Right atrium auricular region (tissue), 2 donors: ENCODE data around the gene POLR3K. TPM values are rescaled to one million over a fixed set of nuclear protein-coding genes. Genes with fewer than 3 reads are reported as not detected.

Experiments
- DNase-seq: peaks from one replicate; pipeline ENCODE4 v3.0.0-alpha.2; 2019; ENCODE audit warnings: low spot score
- H3K27ac ChIP-seq, 2 donors: fragments of 200-600 bp; sonication (generic); 1 replicate in 1 of 2; 2 replicates in 1 of 2; pipeline ENCODE4 v1.5.1; 2016 to 2019
- H3K27me3 ChIP-seq, 2 donors: fragments of 200-600 bp; sonication (generic); one replicate each; pipeline versions ENCODE4 v1.5.1 to v1.6.0; 2017 to 2019
- H3K36me3 ChIP-seq: fragments of 200-600 bp; sonication (generic); one replicate; pipeline ENCODE4 v1.5.1; 2016
- H3K4me1 ChIP-seq, 2 donors: fragments of 200-600 bp; sonication (generic); one replicate each; pipeline versions ENCODE4 v1.5.1 to v1.6.0; 2017 to 2019
- H3K4me3 ChIP-seq, 2 donors: fragments of 200-600 bp; sonication (generic); 1 replicate in 1 of 2; 2 replicates in 1 of 2; pipeline ENCODE4 v1.5.1; 2017 to 2019; ENCODE audit warnings: mild to moderate bottlenecking in 1 of 2, moderate library complexity in 1 of 2
- H3K9me3 ChIP-seq, 2 donors: fragments of 200-600 bp; sonication (generic); one replicate each; pipeline ENCODE4 v1.5.1; 2019
- CTCF ChIP-seq, 2 donors: fragments of 200-600 bp; sonication (generic); IDR thresholded peaks; one replicate each; pipeline ENCODE4 v1.5.1; 2019; ENCODE audit warnings: antibody characterized with exemption in 2 of 2
- total RNA-seq, 2 donors: library from RNA; depleted of rRNA; stranded (reverse); fragments of >200 nt; gene quantifications; one replicate each; pipeline ENCODE4 v1.1.0, GENCODE V29; 2016

POLR3K gene
- total RNA-seq = 1 to 10 TPM; 4.0 TPM

- Histone ChIP-seq H3K27ac (peak within 1 kb of the TSS; percentile 75 to 81), H3K4me1 (peaks cover 0 to 16% of the 10 kb centered on the region in 2 donors), H3K9me3 (no peaks in the 10 kb centered on the region), H3K27me3 (no peaks in the 10 kb centered on the region), H3K36me3 (peaks cover 32% of the 10 kb centered on the region), H3K4me3 (peak within 1 kb of the TSS; percentile 57 to 74)
- no peak for TF ChIP-seq CTCF (IDR thresholded peaks at IDR 0.05)
- DNase-seq = peak; percentile 99
Observed at GRCh38 chr16:53346-54236, at the start of gene POLR3K, which contains the start of gene SNRNP25. TSS of gene POLR3K (minus strand) at chr16:53608. CDS start at chr16:53586, 22 bp downstream. TSS of gene SNRNP25 (plus strand) at chr16:53828. CDS start at chr16:54017, 189 bp downstream.

- H3K36me3 ChIP-seq = peaks cover 17% of the 10 kb centered on the region
- H3K27ac ChIP-seq = peak overlapping the region; percentile 72 to 77
- peaks cover 2 to 36% of the 10 kb centered on the region in 2 donors for H3K4me1 ChIP-seq
- H3K9me3 ChIP-seq = no peaks in the 10 kb centered on the region
- H3K27me3 ChIP-seq = no peaks in the 10 kb centered on the region
- no peak for TF ChIP-seq CTCF (IDR thresholded peaks at IDR 0.05)
- no peak overlapping the region for H3K4me3 ChIP-seq
- DNase-seq = peak; percentile 82
Observed at GRCh38 chr16:102060-102855, 48.9 kb upstream of the POLR3K start.

GRCh38 chr16:101586-101985 lies 48.2 kb upstream of the POLR3K start:
- Histone ChIP-seq H3K27ac (peak overlapping the region; percentile 72 to 77), H3K36me3 (peaks cover 17% of the 10 kb centered on the region), H3K9me3 (no peaks in the 10 kb centered on the region), H3K27me3 (no peaks in the 10 kb centered on the region), H3K4me1 (peaks cover 0 to 38% of the 10 kb centered on the region in 2 donors), H3K4me3 (no peak overlapping the region)
- DNase-seq = no peak
- no peak for TF ChIP-seq CTCF (IDR thresholded peaks at IDR 0.05)

GRCh38 chr16:100989-101388 lies 47.6 kb upstream of the POLR3K start:
- no peaks in the 10 kb centered on the region for H3K27me3 ChIP-seq
- no peaks in the 10 kb centered on the region for H3K9me3 ChIP-seq
- DNase-seq = no peak
- H3K36me3 ChIP-seq = peaks cover 14% of the 10 kb centered on the region
- no peak overlapping the region for H3K4me3 ChIP-seq
- H3K27ac ChIP-seq = peak overlapping the region; percentile 72 to 77
- TF ChIP-seq CTCF (IDR thresholded peaks at IDR 0.05) = no peak
- peaks cover 0 to 38% of the 10 kb centered on the region in 2 donors for H3K4me1 ChIP-seq

GRCh38 chr16:97822-98221 lies 44.4 kb upstream of the POLR3K start:
- Histone ChIP-seq H3K36me3 (peaks cover 11% of the 10 kb centered on the region), H3K9me3 (no peaks in the 10 kb centered on the region), H3K27me3 (no peaks in the 10 kb centered on the region), H3K4me3 (no peak overlapping the region), H3K27ac (no peak overlapping the region), H3K4me1 (peaks cover 0 to 31% of the 10 kb centered on the region in 2 donors)
- no peak for TF ChIP-seq CTCF (IDR thresholded peaks at IDR 0.05)
- no peak for DNase-seq
